GM21526 (cell line): ENCODE results near the gene UBL4A.

Experiments used
- ATAC-seq: cut with Tn5 transposase; IDR thresholded peaks from one replicate; pipeline ENCODE4 v1.9.1; 2021; ENCODE audit warnings: moderate library complexity; ENCODE audit not compliant: unreplicated experiment, low FRiP score

UBL4A gene

DNA sequence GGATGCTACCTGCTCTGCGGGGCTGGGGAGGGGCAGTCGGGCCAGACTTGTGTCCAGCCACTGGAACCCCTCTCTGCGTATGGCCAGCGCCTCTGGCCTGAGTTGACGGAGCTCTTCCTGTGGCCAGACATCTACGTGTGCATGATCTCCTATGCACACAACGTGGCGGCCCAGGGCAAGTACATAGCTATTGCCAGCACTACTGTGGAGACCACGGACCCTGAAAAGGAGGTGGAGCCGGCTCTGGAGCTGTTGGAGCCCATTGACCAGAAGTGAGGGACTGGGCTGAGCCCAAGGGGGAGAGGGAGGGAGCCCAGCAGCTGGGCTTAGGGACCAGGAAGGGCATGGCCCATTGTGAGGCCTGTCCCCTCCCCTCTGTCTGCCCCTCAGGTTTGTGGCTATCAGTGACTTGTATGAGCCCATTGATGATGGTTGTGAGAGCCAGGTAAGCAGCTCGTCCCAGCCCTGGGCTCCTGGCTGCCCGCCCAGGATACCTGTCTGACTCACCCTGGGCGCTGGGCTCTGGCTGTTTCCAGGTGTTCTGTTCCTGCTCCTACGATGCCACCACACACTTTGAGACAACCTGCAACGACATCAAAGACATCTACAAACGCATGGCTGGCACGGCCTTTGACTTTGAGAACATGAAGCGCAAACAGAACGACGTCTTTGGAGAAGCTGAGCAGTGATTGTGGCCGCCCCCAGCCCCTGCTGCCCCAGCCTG lies 44.3 kb downstream of the UBL4A start:
- ATAC-seq = no peak

DNA sequence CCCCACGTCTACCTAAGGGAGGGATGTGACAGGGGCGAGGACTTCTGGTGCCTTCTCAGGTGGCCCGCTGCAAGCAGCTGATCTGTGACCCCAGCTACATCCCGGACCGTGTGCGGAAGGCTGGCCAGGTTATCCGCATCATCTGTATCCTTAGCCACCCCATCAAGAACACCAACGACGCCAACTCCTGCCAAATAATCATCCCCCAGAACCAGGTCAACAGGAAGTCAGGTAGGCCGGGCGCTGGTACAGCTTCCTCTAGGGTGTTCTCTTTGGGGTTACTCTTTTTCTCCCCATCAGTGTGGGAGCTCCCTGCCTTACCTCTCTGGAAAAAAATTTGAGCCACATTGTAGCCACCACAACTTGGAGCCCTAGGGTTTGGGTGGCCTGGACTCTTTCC lies 44.9 kb downstream of the UBL4A start:
- no peak for ATAC-seq

DNA sequence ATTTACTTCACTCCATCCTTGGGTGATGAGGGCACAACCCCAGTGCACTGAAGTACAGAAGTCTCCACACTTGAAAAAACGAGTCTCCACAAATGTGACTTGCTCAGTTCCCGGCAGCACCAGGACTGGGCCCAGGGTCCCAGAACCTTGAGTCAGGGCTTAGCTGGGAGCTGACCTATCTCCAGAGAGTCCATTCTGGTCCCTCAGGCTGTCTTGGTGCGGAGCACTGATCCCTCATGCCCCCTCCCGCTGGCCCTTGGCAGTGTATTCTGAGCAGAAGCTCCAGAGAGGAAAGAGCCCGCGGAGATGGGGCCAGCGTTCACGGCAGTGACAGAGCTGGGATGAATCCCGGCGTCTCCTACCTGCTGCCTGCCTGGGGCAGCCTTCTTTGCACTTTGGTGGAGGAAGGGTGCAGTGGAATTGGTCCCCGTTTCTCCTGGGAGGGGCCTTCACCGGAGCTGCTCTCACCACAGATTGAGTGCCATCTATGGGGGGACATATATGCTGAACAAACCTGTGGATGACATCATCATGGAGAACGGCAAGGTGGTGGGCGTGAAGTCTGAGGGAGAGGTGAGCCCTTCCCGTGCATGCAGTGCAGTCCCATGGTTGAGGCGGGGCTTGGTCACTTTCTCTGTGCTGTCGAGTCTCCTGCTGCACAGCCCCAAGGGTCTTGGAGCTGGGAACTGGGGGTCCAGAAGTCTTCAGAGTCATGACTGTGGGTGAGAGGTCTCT lies 45.6 kb downstream of the UBL4A start:
- ATAC-seq = no peak

DNA sequence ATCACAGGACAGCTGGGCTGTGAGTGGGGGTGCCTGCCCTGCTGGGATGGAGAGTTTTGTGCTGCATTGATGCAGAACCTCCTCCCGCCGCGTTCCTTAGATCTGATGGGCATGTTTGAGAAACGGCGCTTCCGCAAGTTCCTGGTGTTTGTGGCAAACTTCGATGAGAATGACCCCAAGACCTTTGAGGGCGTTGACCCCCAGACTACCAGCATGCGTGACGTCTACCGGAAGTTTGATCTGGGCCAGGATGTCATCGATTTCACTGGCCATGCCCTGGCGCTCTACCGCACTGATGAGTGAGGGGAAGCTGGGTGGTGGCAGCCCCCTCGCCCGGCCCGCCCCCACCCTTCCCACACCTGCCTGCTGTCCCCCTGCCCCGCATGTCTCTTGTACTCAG lies 46.6 kb downstream of the UBL4A start:
- no peak for ATAC-seq

DNA sequence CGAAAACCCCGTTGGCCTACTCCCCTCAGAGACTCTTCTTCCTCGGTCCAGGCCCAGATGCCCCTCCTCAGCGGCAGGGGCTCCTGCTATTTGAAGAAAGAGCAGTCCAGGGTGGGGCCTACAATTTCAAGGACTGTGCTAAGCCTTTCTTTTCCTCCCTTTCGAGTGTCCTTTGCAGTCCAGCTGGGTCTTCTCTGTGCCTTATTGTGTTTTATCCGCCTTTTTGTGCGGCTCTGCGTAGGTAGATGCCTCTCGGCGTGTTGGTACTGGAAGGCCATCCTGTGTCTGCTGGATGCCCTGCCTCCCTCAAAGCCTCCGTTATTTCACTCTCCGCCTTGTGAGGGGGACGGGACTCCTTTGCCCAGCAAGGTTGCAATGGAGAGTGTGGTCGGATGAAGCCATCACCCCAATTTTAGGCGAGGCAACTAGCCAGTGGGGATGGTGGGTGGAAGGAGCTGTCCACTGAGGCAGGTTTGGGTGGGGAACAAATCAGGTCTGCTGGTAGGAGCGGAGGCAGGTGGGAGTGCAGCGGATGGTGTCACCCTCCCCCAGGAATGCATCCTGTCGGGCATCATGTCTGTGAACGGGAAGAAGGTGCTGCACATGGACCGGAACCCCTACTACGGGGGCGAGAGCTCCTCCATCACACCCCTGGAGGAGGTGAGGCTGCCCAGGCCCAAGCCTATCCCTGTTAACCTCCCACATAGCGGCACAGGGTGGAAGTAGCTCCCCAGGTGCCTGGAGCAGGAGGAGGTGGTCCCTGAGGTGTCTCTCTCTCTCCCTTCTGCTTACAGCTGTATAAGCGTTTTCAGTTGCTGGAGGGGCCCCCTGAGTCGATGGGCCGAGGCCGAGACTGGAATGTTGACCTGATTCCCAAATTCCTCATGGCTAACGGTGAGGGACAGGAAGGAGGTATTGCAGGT lies 48.2 kb downstream of the UBL4A start:
- no peak for ATAC-seq

DNA sequence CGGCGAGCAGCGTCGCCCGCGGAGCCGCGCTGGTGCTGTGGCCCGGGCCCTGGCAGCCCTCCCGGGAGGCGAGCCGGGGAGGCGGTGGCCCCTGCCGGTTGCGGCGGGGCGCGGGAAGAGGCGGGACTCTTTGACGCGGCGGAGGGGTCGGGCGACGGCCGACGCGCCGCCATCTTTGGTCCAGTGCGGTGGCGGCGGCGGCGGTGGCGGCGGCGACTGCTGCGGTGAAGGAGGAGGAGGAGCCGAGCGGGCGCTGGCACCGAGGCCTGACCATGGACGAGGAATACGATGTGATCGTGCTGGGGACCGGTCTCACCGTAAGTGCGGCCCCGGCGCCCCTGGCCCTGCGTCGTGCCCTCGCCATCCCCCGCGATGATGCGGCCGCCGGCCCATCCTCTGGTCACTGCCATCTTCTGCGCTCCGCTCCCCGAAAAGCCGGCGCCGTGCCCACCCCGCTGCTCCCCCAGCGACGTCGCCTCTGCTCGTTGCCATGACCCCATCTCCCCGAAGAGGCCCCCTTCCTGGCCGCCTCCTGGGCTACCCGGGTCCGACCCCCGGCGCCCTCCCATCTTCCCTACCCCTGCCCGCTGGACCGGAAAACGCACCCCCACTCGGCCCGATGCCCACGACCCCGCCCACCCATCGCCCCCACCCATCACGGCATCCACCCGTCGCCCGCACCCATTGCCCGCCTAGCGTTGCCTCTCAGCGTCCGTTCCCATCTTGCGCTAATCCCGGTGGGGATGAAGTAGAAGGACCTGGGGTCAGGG lies 49.2 kb downstream of the UBL4A start, which contains the start of gene GDI1:
TSS of gene GDI1 (plus strand) at position 172 of the 770 bp plus-strand sequence. CDS start at position 273, 101 bp downstream.
- no peak for ATAC-seq

DNA sequence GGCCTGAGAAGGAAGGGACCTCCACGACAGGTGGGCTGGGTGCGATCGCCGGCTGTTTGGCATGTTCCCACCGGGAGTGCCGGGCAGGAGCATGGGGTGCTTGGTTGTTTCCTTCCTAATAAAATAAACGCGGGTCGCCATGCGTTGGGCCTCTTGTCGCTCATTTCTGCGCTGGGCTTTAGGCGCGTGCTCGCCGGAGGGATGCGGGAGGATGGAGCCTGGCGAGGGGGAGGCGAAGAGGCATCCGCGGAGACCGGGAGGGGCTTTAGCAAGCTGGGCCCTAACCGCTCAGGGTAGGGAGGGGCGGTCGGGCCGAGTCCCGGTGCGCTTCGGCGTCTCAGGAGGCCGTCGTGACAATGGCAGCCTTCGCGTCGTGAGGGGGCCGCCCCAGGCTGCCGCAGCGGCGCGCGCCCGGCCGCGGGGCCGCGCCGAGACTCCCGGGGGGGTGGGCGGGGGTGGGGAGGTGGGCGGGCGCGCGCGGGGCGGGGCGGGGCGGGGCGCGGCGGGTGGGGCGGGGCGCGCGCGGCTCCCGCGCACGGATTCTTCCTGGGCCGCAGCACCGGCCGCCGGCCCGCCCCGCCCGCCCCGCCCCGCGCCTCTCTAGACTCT lies 49.9 kb downstream of the UBL4A start:
- ATAC-seq = no peak

DNA sequence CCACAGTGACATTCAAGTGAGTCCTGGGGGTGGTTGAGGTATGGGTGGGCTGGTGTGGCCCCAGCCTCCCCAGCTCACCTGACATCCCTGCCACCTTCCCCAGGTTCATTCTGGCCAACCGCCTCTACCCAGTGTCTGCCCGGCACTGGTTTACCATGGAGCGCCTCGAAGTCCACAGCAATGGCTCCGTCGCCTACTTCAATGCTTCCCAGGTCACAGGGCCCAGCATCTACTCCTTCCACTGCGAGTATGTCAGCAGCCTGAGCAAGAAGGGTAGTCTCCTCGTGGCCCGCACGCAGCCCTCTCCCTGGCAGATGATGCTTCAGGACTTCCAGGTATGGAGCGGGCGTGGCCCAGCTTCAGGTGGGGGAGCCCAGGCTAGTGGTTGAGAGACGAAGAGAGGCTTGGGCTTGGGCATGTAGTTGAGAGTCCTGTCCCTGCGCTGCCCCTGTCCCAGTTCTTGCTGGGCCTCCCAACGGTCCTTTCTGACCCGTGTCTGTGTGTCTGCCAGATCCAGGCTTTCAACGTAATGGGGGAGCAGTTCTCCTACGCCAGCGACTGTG lies 51.2 kb downstream of the UBL4A start:
- no peak for ATAC-seq

DNA sequence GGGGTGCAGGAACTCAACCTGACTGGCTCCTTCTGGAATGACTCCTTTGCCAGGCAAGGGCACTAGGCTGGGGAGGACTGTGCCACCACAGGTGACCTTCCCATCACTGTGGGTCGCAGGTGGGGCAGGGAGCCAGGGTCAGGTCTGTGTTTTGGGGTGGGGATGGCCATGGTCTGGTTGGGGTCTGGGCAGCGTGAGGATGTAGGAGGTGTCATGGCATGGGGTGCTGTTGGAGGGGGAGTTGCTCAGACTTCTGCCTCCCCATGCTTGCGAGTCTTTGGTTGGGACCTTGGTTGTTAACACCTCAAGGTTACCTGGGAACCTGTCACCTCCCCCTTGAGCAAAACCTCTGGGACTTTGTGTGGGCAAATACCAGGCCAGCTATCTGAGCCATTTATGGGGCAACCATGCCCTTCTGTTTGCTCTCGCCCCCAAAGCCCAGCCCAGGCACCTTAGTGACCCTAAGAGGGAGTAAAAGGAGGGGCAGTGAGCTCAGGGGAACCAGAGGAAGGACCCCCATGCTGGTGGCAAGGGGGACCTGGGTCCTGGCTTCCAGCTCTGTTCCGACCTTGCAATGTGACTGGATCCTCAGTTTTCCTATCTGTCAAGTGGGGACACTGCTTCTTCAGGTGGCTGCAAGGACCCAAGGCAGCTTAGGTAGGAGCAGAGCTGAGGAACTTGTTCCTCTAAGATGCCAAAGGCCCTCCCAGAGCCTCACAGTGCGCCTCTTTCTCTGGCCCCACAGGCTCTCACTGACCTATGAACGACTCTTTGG lies 51.8 kb downstream of the UBL4A start:
- no peak for ATAC-seq
